ENCODE results near the gene HSF2.

The HSF2 gene

GRCh38 chr6:122399055-122399347, 451 bp upstream of the HSF2 start:
- DNase-seq (ENCODE audit: low read depth): no peak
- no peak for TF ChIP-seq CTCF (IDR thresholded peaks at IDR 0.05; ENCODE audit: low read length, missing control alignments)
- peak overlapping the region; percentile 20 for H3K4me3 ChIP-seq (replicated peaks; ENCODE audit: low read depth, low read length)

- no peak for TF ChIP-seq CTCF (IDR thresholded peaks at IDR 0.05; ENCODE audit: low read length, missing control alignments)
- no peak for DNase-seq (ENCODE audit: low read depth)
- H3K4me3 ChIP-seq (replicated peaks; ENCODE audit: low read depth, low read length): peak overlapping the region; percentile 99
These were observed 634 bp downstream of the HSF2 start for GRCh38 chr6:122400121-122400450.

GRCh38 chr6:122400462-122401089, 1.1 kb downstream of the HSF2 start:
- no peak for TF ChIP-seq CTCF (IDR thresholded peaks at IDR 0.05; ENCODE audit: low read length, missing control alignments)

GRCh38 chr6:122401104-122401503, 1.7 kb downstream of the HSF2 start:
- H3K4me3 ChIP-seq (replicated peaks; ENCODE audit: low read depth, low read length): peak overlapping the region; percentile 99
- no peak for DNase-seq (ENCODE audit: low read depth)
- no peak for TF ChIP-seq CTCF (IDR thresholded peaks at IDR 0.05; ENCODE audit: low read length, missing control alignments)

More at GRCh38 chr6:122400462-122401089, 1.1 kb downstream of the HSF2 start:
- H3K4me3 ChIP-seq (replicated peaks; ENCODE audit: low read depth, low read length): peak overlapping the region; percentile 99
- DNase-seq (ENCODE audit: low read depth): no peak

- TF ChIP-seq CTCF (IDR thresholded peaks at IDR 0.05; ENCODE audit: low read length, missing control alignments): no peak
- H3K4me3 ChIP-seq (replicated peaks; ENCODE audit: low read depth, low read length): no peak overlapping the region
- no peak for DNase-seq (ENCODE audit: low read depth)
These were observed 5.0 kb downstream of the HSF2 start for GRCh38 chr6:122404444-122404843.

- peak; percentile 17 for DNase-seq (ENCODE audit: low read depth)
- H3K4me3 ChIP-seq (replicated peaks; ENCODE audit: low read depth, low read length): no peak overlapping the region
- TF ChIP-seq CTCF (IDR thresholded peaks at IDR 0.05; ENCODE audit: low read length, missing control alignments): peak; percentile 13
These were observed 6.0 kb downstream of the HSF2 start for GRCh38 chr6:122405417-122405816.

GRCh38 chr6:122406187-122406586, 6.7 kb downstream of the HSF2 start:
- H3K4me3 ChIP-seq (replicated peaks; ENCODE audit: low read depth, low read length): no peak overlapping the region
- no peak for TF ChIP-seq CTCF (IDR thresholded peaks at IDR 0.05; ENCODE audit: low read length, missing control alignments)
- DNase-seq (ENCODE audit: low read depth): no peak

Measured in fibroblast of pulmonary artery (primary cell).